ENCODE results near the gene SRGAP1. TPM values are rescaled to one million over a fixed set of nuclear protein-coding genes. Genes with fewer than 3 reads are reported as not detected.

The SRGAP1 gene
- total and polyA plus RNA-seq, 2 of the 8 experiments (the other 6 are each of a cell fraction or from before 2014, with no cell fraction given) = 3.2 to 7.3 TPM

GRCh38 chr12:64053117-64053516 is 208.6 kb downstream of the SRGAP1 start:
- Histone ChIP-seq H3K27me3 (replicated peaks in 1 of 4; ENCODE audit: control insufficient read depth in 3 of 4, extremely low read depth in 1 of 4, insufficient read depth in 3 of 4, low read length in 3 of 4) (no peaks in the 10 kb centered on the region), H3K79me2 (ENCODE audit: control insufficient read depth in 1 of 2, insufficient read depth in 2 of 2, low read length in 2 of 2) (no peaks in the 10 kb centered on the region), H3K23ac (ENCODE audit: insufficient read length) (no peak overlapping the region), H3K36me3 (ENCODE audit: control insufficient read depth in 2 of 4, insufficient read depth in 4 of 4, low read length in 3 of 4) (no peaks in the 10 kb centered on the region), H3K14ac (ENCODE audit: insufficient read length) (no peak overlapping the region), H3K23me2 (ENCODE audit: low read depth, low read length) (no peaks in the 10 kb centered on the region), H4K8ac (ENCODE audit: extremely low read depth, insufficient read depth, low read length) (no peak overlapping the region), H2BK120ac (replicated peaks; ENCODE audit: low read depth, low read length) (no peak overlapping the region), H3K9me3 (ENCODE audit: insufficient read depth in 2 of 2, low read depth in 1 of 2, low read length in 1 of 2) (no peaks in the 10 kb centered on the region), H2AK5ac (ENCODE audit: low read depth, low read length) (no peak overlapping the region), H2AFZ (ENCODE audit: low read length) (no peak overlapping the region), H4K5ac (ENCODE audit: insufficient read length, low read depth, low read length) (no peak overlapping the region), H3K4me1 (replicated peaks in 1 of 4; ENCODE audit: control insufficient read depth in 3 of 4, insufficient read depth in 4 of 4, low read length in 3 of 4) (no peaks in the 10 kb centered on the region), H3K4me3 (ENCODE audit: extremely low read depth in 1 of 4, insufficient read depth in 2 of 4, low read depth in 3 of 4, low read length in 4 of 4) (no peak overlapping the region), H4K91ac (replicated peaks; ENCODE audit: insufficient read length, low read length) (no peak overlapping the region), H2BK5ac (ENCODE audit: low read depth, low read length) (no peak overlapping the region), H4K20me1 (replicated peaks in 1 of 2; ENCODE audit: control insufficient read depth in 1 of 2, insufficient read depth in 2 of 2, low read length in 2 of 2) (no peaks in the 10 kb centered on the region), H3K4me2 (ENCODE audit: insufficient read depth in 1 of 2, low read depth in 2 of 2, low read length in 2 of 2) (no peak overlapping the region), H3K4ac (replicated peaks; ENCODE audit: insufficient read length, low read depth, low read length) (no peak overlapping the region), H3K27ac (ENCODE audit: low read depth, low read length) (no peak overlapping the region), H2BK12ac (ENCODE audit: low read depth, low read length) (no peak overlapping the region), H3K9ac (replicated peaks in 1 of 4; ENCODE audit: extremely low read depth in 1 of 4, low read depth in 3 of 4, low read length in 3 of 4) (no peak overlapping the region), H2BK15ac (ENCODE audit: low read length) (no peak overlapping the region), H2BK20ac (ENCODE audit: low read length) (no peak overlapping the region), H3K56ac (replicated peaks; ENCODE audit: insufficient read length, low read depth, low read length) (no peak overlapping the region), H3K18ac (ENCODE audit: extremely low read depth, low read length) (no peak overlapping the region), H3K79me1 (ENCODE audit: low read depth, low read length) (no peaks in the 10 kb centered on the region)
- FAIRE-seq (no peak), DNase-seq (ENCODE audit: low read depth in 1 of 2, low spot score in 2 of 2) (no peak)
- 90% methylated on average over 3 of the region's 3 CpGs; no CpG with 5 or more reads in 1 of the 2 experiments for WGBS, 2 experiments (ENCODE audit: extremely low coverage in 1 of 2, insufficient coverage in 1 of 2, insufficient read length in 1 of 2, insufficient replicate concordance in 2 of 2, low coverage in 1 of 2, low lambda C conversion rate in 2 of 2, missing lambda C conversion rate in 1 of 2)
- POLR2A ChIA-PET (ENCODE audit: partially characterized antibody) = no interaction called here
- CTCF ChIA-PET (ENCODE audit: partially characterized antibody) = no interaction called here
- TF ChIP-seq HDAC6 (IDR thresholded peaks at IDR 0.05; ENCODE audit: low read depth, low read length) (no peak), CEBPB (IDR thresholded peaks at IDR 0.05; ENCODE audit: low read depth, low read length) (no peak), MAX (IDR thresholded peaks at IDR 0.05) (no peak), KDM5A (IDR thresholded peaks at IDR 0.05; ENCODE audit: low read length) (no peak), SP4 (IDR thresholded peaks at IDR 0.05; ENCODE audit: low read length) (no peak), CBX5 (IDR thresholded peaks at IDR 0.05; ENCODE audit: low read depth, low read length) (no peak), BRCA1 (IDR thresholded peaks at IDR 0.05; ENCODE audit: low read depth, low read length) (no peak), SIX5 (IDR thresholded peaks at IDR 0.05; ENCODE audit: low read depth, low read length) (no peak), GABPA (IDR thresholded peaks at IDR 0.05; ENCODE audit: borderline replicate concordance, insufficient read depth, low read length) (no peak), NANOG (IDR thresholded peaks at IDR 0.05; ENCODE audit: insufficient read depth, low read depth, low read length, poor library complexity, severe bottlenecking) (no peak), SUZ12 (IDR thresholded peaks at IDR 0.05; ENCODE audit: low read length) (no peak), TBP (IDR thresholded peaks at IDR 0.05; ENCODE audit: low read depth, low read length) (no peak), KDM4A (IDR thresholded peaks at IDR 0.05; ENCODE audit: low read depth, low read length, severe bottlenecking) (no peak), JUN (IDR thresholded peaks at IDR 0.05; ENCODE audit: low read depth, low read length) (no peak), HDAC2 (IDR thresholded peaks at IDR 0.05; ENCODE audit: borderline replicate concordance in 1 of 2, low read depth in 2 of 2, low read length in 2 of 2) (no peak), EGR1 (IDR thresholded peaks at IDR 0.05; ENCODE audit: borderline replicate concordance, low read depth, low read length) (no peak)
